Panc1 (cell line): Measurements from ENCODE around the gene SYT17.

Source experiments
- POLR2AphosphoS5 ChIP-seq: IDR thresholded peaks from 2 replicates; pipeline ENCODE4 v1.6.1; 2012; ENCODE audit warnings: mild to moderate bottlenecking, low read depth, low read length, moderate library complexity
- SIN3A ChIP-seq: IDR thresholded peaks from 2 replicates; pipeline ENCODE4 v1.6.1; 2012; ENCODE audit warnings: low read depth, mild to moderate bottlenecking, low read length, moderate library complexity, borderline replicate concordance; ENCODE audit not compliant: insufficient read depth
- TF ChIP-seq, protein P1 (sequence below): fragments of 450-650 bp; IDR thresholded peaks from 2 replicates; pipeline ENCODE4 v1.5.1; 2017; ENCODE audit warnings: mild to moderate bottlenecking
- TF ChIP-seq, protein P2 (sequence below), 2 experiments: IDR thresholded peaks; 2 replicates each; pipeline ENCODE4 v1.6.1; 2011 to 2012; ENCODE audit warnings: low read depth in 2 of 2, control low read depth in 1 of 2, low read length in 1 of 2, mild to moderate bottlenecking in 1 of 2, moderate library complexity in 1 of 2; ENCODE audit not compliant: insufficient read depth in 1 of 2

DNA sequence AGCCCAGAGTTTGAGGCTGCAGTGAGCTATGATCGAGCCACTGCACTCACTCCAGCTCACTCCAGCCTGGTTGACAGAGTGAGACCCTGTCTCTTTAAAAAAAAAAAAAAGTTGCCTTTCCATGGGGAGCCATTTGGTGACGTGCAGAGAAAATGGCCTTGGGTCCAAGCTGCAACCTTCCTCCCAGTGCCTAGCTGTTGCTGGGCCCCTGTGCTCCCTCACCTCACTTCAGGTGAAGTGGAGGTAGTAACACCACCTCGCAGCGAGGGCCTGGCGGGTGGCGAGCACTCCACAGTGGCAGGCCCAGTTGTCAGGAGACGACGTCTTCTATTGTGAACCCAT, 17.4 kb downstream of the SYT17 start:
- TF ChIP-seq, protein P1, sequence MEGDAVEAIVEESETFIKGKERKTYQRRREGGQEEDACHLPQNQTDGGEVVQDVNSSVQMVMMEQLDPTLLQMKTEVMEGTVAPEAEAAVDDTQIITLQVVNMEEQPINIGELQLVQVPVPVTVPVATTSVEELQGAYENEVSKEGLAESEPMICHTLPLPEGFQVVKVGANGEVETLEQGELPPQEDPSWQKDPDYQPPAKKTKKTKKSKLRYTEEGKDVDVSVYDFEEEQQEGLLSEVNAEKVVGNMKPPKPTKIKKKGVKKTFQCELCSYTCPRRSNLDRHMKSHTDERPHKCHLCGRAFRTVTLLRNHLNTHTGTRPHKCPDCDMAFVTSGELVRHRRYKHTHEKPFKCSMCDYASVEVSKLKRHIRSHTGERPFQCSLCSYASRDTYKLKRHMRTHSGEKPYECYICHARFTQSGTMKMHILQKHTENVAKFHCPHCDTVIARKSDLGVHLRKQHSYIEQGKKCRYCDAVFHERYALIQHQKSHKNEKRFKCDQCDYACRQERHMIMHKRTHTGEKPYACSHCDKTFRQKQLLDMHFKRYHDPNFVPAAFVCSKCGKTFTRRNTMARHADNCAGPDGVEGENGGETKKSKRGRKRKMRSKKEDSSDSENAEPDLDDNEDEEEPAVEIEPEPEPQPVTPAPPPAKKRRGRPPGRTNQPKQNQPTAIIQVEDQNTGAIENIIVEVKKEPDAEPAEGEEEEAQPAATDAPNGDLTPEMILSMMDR: no peak
- TF ChIP-seq POLR2AphosphoS5 (no peak), SIN3A (no peak)
- TF ChIP-seq, protein P2, sequence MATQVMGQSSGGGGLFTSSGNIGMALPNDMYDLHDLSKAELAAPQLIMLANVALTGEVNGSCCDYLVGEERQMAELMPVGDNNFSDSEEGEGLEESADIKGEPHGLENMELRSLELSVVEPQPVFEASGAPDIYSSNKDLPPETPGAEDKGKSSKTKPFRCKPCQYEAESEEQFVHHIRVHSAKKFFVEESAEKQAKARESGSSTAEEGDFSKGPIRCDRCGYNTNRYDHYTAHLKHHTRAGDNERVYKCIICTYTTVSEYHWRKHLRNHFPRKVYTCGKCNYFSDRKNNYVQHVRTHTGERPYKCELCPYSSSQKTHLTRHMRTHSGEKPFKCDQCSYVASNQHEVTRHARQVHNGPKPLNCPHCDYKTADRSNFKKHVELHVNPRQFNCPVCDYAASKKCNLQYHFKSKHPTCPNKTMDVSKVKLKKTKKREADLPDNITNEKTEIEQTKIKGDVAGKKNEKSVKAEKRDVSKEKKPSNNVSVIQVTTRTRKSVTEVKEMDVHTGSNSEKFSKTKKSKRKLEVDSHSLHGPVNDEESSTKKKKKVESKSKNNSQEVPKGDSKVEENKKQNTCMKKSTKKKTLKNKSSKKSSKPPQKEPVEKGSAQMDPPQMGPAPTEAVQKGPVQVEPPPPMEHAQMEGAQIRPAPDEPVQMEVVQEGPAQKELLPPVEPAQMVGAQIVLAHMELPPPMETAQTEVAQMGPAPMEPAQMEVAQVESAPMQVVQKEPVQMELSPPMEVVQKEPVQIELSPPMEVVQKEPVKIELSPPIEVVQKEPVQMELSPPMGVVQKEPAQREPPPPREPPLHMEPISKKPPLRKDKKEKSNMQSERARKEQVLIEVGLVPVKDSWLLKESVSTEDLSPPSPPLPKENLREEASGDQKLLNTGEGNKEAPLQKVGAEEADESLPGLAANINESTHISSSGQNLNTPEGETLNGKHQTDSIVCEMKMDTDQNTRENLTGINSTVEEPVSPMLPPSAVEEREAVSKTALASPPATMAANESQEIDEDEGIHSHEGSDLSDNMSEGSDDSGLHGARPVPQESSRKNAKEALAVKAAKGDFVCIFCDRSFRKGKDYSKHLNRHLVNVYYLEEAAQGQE (IDR thresholded peaks at IDR 0.05; ENCODE audit: insufficient read depth in 1 of 2, low read depth in 2 of 2, low read length in 1 of 2): no peak
